Midbrain (tissue), 1 donor: ENCODE results near the gene AGBL1.

ENCODE experiments used
- DNase-seq: peaks from one replicate; lab custom pipeline; 2025; lab: John Stamatoyannopoulos, UW

Gene AGBL1

DNA sequence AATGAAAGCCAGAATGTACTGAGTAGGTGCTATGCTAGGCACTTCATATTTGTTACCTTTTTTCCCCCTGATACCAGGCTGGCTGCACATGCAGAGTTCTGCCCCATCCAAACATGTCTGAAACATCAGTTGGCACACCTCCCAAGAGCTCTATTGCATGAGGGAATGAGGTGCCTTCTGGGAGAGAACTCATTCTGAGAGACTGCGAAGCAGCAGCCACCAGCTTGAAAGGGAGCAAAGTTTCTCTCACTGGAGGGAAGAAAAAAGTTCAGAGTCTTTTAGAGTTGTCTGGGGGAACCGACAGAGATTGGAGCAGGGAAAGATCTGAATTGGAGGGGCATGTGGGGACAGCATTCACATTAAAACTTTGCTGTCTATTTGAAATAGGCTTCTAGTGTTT lies 84.1 kb downstream of the AGBL1 start:
- no peak for DNase-seq

DNA sequence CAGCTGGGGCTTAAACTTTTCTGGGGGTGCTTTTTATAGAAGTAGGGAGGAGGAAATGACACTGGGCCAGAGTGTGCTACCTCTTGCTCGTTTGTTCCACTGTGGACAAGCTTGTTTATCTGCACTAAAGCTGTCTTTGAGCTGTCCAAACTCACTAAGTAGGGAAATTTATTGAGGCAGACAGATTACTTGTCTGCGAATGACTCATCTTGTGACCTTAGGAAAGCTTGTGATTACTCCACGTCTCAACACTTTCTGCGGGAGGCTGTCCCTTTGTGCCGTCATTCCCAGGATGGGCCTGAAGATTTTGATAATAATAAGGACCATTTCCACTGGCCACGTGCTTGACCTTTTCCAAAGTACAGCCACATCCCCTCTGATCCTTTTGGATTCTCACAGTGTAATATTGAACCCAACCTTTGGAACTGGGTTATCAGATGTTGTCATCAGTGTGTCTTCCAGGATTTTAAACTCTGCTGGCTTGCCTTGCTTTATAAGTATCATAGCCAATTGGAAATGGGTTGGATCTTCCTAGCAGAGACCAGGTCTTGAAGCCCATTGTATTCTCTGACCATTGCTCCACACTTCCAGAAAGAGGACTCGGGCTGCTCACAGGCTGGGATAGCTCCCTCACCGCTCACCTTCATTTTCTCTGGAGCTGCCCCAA lies 84.7 kb downstream of the AGBL1 start:
- no peak for DNase-seq

DNA sequence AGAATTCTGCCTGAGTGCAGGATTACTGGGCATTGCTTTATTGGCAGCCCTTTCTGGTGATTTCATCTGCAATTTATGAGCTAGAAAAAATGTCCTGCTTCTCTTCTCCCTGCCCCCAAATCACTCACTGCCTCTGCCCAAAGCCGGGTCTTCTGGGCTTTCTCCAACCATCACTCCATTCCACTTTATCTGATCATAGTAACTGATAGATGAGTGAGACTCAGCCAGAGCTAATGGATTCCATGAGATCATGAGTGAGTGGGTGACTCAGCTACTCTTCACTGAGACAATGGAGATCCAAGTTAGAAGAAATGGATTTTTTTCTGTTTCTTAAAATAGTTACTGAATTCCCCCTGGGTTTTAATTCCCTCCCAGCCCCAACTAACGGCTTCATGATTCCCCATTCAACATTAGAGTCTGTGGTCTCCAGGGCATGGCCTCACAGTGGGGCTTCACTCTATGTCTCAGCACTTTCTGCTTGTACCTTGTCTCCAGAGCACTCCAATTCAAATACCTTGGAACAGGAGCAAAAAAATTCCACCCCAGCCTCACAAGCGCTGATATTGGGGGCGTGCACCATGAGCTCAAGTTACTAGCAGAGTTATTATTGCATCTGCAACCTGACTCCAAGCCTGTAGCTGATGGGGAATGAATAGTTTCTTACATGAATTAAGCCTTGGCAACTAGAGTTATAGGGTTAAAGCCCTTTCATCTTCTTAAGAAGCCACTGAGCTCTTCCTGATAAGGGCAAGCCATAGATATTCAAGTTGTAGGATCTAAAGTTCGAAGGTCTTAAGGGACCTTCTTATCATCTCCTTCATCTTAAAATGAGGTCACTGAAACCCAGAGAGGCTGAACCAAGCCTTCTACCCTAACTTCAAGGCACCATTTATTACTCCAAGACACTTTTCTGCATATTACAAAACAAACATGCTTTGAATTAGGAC lies 85.9 kb downstream of the AGBL1 start:
- no peak for DNase-seq

DNA sequence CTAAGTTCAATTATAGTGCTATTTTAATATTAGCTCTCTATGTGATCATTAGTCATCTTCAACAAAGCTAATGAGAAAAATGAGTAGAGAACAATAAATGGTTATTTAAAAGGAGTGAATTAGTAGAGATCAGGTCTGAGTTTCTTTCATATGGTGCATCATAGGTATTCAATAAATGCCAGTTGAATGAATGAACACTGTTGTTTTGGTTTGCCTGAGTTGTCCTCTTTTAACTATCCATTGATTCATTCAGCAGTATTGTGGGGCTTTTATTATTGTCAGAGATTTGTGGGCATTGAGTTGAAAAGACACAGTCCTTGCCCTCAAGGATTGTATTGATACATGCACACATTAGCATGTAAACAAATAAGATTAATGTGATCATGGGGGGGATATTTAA lies 88.2 kb downstream of the AGBL1 start:
- no peak for DNase-seq

DNA sequence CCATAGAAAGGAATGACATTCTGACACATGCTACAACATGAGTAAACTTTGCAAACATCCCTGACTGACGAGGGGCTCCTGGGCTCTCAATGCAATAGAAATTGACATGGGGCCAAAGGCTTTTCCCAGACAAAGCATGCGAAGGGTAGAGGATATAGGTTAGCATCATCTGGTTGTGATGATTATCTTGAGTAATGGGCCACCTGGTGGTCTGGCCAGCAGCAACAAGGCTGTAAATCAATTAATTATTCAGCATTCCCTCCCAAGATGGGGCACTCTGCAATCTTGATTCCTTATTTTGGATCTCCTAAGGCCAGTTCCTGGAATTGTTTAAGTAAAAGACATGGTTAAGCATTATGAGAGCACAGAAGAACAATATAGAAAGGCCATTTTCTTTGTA lies 99.2 kb downstream of the AGBL1 start:
- no peak for DNase-seq

DNA sequence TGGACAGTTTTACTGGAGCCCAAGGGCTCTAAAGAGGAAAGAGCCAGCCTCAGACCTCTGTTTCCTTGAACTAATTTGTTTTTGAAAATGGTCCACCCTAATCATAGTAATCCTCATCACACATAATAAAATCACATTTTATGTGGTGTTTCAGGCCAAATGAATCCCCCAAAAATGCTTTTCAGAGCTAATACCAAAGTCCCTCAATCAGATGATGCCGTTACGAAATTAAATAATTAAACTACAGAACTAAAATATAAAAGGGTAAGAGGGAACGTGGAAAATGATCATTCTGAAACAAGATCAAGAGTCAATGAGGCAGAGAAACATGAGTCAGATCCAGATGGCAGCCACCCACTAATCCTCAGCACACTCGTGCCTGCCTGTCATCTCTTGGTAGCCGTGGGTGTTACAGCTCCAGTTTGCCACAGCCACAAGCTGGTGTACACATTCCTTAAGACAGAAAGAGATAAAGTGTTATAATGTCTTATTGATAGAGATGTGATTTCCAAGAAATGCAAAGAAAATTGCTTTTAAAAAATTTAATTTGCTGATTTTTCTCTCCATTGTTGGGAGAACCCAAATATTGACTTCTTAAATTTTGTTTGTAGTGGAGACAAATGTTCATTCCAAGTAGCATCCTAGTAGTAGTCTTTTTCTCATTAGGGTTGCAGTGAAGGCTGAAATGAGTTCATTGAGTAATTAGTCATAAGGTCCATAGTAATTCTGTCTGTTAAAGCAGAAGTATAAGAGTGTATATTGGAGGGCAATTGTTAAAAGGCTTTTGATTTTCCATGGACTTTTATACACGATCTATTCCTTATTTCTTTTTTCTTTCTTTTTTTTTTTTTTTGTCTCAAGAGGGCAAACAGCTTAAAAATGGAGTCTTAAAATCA lies 104.2 kb downstream of the AGBL1 start:
- no peak for DNase-seq

DNA sequence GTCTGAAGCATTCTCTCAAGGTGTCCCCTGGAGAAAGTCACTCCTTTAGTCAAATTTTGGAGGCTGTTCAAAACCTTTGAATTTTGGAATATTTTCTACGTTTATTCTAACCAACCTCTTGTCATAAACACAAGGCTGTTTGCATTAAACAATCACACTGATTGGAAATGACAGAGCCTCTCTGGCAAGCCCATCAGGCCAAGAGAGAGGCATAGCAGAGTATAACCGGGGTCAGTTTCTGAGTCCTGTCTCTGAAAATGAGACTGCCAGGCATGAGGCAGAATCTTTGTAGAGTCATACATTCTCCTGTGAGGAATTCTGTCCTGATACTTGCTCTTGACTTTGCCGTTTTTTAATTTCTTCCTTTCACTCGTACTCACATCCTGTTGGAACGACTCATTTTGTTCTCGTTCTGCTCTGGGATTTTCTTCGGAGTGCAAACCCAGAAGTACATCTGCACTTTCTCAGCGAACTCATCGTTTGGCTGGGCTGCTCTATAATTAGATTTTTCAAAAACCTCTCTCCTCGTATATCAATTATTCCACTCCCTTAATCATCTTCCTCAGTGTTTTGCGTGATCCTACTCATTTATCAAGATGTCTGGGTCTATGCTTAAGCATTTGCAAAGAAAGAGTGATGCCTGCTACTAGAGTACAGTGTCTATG lies 114.2 kb downstream of the AGBL1 start:
- no peak for DNase-seq

DNA sequence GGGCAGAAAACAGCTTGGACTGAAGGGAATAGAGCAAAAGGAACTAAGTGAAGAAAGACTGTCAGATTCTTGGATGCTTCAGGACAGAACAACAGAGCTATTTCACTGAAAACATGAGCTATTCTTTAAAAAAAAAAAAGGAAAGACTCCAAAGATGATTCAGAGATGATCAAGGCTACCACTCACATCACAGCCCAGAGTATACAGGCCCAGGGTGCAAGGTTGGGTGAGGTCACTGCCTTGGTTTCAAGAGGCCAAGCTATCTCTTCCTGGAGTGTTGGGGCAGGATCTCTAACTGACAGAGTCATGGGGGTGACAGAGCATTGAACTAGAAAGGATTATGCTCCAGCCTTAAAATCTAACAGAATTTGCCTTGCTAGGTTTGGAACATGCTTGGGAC lies 118.1 kb downstream of the AGBL1 start:
- DNase-seq, result no peak

DNA sequence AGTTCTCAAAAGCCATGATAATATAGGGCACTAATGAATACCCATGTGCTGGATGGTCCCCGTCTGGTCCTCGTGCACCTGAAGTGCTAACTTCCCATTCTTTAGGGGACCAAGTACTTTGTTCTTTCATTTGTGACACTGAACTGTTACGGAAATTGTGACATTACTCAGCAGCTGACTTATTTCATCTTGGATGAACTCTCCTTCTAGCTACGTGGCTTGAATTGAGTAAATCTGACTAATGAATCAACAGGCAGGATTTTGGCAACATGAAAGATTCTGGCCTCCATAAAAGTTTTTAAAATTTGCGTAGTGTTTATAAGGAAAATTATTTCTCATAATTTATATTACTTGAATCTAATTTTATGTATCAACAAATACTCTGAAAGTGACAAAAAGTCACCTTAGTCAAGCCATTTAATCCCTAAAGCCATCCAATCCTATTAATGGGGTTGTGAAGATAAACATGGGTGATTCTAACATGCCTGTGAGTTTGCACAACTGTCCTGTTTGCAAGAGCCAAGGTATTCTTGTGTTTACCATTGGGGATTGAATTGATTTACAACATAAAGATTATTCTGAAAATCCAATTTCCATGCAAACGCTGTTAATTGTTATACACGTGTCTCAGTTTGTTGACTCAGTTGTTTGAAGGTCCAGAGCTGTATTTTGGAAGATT lies 119.9 kb downstream of the AGBL1 start:
- DNase-seq, result no peak

DNA sequence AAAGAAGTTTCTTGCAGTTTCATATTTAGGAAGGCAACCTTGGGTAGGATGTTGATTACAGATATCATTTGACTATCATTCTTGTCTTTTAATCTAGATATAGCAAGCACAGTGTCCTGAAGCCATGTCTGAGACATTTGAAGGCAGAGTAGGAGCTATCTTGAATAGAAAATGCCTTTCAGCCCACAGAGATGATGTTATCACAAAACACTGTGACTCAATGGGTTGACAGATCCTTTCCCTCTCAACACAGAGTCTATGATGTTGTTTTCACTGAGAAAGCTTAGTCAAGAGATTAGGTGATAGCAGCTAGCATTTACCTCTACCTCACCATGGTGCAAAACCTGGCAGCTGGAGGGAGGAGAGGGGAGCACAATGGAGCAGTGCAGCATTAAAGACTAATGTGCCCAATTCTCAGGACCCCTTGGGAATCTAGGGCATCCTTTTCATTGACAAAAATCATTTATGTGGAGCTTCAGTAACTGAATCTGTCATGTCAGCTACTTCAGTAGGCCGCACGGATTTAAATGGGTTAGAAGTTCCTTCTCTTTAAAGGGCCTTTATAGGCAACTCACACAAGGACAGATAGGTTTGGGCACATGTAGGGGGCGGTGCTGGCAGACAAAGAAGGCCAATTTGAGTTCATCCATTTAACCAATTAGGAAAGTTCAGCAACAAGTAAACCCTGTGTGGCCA lies 121.8 kb downstream of the AGBL1 start:
- no peak for DNase-seq

DNA sequence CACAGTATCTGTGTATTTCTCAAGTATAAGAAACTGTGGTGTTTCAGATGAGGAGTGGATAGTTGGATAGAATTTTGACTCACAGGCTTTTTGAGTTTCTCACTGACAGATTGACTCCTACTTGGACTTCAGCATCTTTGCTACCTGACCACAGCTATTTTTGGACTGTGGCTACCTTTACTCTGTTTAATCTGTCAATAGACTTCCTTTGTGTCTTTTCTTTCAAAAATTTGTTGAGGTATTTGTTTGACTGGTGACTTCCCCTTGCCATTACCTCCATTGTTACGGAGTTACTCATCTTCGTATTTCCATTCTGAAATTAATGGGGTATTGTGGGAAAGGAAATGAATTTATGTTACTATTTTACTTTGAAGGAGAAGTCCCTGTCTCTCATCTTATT lies 123.8 kb downstream of the AGBL1 start:
- DNase-seq, result no peak

DNA sequence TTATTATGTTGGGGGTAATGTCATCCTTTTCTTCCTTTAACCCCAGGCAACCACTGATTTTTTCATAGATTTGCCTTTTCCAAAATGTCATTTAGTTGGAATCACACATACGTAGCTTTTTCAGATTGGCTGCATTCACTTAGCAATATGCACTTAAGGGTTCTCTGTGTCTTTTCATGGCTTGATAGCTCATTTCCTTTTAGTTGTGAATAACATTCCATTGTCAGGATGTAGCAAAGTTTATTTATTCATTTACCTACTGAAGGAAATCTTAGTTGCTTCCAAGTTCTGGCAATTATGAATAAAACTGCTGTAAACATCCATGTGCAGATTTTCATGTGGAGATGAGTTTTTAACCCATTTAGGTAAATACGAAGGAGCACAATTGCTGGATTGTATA lies 125.4 kb downstream of the AGBL1 start:
- DNase-seq, result no peak

DNA sequence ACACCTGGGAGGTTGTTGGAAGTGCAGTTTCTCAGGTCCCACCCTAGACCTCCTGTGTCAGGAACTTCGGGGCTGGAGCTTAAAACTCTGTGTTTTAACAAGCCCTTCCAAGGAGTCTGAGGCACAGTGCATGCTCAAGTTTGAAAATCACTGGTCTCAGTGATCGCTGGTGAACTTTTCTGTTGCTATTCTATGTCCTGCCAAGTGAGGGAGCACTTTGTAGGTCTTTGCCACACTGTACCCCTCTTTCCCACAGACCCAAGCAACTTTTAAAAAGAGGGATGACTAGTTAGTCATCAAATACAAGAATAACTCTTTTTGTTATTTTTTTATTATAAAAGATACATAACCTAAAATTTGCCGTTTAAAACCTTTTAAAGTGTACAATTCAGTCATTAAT lies 133.7 kb downstream of the AGBL1 start:
- no peak for DNase-seq

DNA sequence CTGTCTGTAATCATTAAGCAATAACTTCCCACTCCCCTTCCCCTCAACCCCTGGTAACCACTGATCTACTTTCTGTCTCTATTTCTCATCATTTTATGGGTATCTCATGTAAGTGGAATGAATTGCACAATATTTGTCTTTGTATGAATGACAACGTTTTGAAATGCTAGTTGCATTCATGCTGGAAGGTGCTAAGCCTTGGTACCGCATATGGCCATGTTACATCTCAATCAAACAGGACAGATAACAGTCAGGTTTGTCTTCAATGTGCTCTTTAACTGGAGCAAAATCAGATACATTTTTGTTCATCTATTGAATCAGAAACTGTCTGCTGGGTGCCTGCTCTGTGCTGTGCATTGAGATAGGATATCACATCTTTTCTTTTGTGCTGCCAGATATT lies 134.2 kb downstream of the AGBL1 start:
- no peak for DNase-seq

DNA sequence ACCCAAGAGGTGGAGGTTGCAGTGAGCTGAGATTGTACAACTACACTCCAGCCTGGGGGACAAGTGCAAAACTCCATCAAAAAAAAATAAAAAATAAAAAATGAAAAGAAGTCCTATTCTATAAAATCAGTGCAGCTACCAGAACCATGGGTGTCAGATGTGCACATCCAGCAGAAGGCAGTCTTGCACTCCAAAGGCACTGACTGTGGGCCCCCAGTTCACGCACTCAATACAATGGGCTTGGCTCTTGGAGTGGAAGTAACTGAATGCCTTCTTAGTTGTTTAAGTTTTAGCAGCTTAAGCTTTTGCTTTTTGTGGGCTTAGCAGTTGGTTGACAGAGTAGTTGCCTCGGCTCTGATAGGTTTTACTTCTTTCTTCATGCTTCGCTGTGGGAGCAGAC lies 141.4 kb downstream of the AGBL1 start:
- no peak for DNase-seq

DNA sequence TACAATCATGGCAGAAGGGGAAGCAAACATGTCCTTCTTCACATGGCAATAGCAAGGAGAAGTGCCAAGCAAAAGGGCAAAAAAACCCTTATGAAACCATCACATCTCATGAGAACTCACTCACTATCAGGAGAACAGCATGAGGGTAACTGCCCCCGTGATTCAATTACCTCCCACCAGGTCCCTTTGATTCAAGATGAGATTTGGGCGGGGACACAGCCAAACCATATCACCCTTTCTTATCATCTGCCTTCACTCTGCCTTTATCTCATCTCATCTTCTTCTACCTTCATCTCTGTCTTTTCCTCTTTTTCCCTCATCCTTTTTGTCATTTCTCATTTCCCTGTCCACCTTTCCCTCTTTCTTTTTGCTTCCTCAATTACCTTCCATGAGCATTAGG lies 149.6 kb downstream of the AGBL1 start:
- DNase-seq, result no peak

DNA sequence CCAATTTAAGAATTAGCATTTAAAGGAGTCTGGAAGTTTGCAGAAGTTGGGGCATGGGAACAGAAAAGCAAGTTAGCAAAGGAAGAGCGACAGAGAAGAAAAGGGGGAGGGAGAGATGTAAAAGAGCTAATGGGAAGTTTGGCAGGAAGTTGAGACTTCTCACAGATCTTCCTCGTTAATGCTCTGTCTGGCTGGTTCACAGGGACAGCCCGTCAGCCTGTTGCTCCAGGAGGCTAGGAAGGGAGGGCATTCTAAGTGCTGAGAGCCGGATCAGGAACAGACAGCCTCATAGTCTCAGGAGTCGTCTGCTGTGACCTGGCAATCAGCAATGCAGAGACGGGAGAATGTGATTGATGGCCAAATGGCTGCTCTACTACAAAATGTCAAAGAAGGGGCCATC lies 150.3 kb downstream of the AGBL1 start:
- DNase-seq, result no peak

DNA sequence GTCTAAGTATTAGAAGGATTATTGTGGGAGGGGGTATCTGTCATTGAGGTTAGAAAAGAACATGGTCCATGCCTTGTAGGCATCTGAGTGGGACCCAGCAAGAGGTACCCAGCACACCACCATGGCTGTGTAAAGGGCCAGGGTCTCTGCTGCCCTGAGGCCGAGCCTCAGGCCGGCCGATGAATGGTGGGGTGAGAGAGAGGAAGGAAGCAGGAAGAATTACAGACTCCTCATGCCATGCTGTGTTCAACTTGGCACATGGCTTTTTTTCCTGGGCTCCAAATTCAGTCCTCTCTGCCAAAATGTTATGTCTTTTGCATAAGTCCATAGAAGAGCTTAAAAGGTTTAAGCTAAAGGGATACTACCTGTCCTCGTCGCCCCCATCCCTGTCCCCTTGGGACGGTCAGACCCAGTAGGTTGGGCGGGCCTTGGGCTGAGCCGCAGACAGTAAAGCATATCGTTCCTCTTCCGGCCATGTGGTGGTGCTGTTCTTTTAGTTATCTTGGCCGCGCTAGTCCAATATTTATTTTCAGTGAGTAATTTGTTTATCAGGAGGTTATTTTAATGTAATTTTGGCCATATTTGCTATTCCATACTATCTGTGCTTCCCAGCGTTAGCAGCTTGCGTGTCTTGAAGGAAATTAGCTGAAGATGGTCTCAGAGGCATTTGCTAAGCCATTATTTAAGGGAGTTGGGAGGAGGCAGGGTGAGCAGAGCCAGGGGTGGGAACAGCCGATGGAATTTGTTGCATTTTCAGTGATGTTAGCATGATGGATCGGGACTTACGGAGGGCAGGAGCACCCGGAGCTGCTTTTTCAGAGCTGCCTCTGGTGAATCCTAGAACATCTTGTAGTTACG lies 152.4 kb downstream of the AGBL1 start:
- peak; percentile 19 for DNase-seq

DNA sequence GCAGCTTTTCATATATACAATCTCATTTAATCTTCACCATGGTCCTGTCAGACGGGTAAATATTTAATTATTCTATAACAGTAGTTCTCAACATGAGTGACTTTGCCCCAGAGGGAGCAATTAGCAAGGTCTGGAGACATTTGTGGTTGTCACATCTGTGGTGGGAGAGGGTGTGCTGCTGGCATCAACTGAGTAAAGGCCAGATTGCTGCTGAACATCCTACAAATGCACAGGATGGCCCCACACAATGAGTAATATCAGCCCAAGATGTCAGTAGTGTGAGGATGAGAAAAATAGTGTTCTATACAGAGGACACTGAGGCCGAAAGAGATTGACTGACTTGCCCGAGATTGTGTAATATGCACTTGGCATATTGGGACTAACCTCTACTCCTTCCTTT lies 156.0 kb downstream of the AGBL1 start:
- DNase-seq, result no peak
